ENCODE data around the gene MCRIP1. TPM values are rescaled to one million over a fixed set of nuclear protein-coding genes. Genes with fewer than 3 reads are reported as not detected.

Gene MCRIP1
- total and polyA plus RNA-seq, 2 of the 13 experiments (the other 11 are each of a cell fraction or from before 2014, with no cell fraction given): 79.7 to 84.9 TPM

DNA sequence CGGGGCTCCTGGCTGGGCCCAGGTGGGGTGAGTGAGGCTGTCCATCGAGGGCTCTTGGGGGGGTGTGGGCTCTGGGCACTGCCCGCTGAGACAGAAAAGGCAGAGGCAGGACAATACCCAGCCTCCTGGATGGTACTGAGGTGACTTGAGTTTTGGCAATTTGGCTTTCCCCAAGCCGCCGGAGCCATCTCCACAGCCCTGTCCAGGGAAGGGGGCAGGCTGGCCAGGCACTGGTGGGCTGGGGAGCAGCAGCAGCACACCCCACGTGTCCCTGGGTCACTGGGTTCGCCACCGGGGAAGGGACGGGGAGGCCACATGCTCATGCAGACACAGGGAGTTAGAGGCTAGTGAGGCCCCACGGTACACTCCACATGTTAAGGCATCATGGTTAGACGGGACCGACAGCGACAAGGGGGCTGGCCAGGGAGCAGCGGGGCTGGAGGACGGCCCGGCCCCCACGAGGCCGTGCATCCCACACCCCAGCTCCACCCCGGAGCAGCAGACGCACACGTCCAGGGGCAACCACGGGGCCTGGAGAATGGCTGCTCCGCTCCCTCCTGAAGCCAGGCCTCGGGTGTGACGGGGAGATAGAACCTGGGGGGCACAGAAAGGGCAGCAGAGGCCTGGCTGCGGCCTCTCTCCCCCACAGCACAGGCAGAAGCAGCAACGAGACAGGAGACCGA is 35.0 kb upstream of the MCRIP1 start (continued):
- TF ChIP-seq, protein P1, sequence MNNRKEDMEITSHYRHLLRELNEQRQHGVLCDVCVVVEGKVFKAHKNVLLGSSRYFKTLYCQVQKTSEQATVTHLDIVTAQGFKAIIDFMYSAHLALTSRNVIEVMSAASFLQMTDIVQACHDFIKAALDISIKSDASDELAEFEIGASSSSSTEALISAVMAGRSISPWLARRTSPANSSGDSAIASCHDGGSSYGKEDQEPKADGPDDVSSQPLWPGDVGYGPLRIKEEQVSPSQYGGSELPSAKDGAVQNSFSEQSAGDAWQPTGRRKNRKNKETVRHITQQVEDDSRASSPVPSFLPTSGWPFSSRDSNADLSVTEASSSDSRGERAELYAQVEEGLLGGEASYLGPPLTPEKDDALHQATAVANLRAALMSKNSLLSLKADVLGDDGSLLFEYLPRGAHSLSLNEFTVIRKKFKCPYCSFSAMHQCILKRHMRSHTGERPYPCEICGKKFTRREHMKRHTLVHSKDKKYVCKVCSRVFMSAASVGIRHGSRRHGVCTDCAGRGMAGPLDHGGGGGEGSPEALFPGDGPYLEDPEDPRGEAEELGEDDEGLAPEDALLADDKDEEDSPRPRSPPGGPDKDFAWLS (CRISPR knock-in tag; IDR thresholded peaks at IDR 0.05; ENCODE audit: borderline replicate concordance): 0 out of 2 replicates have a peak, but pooled peaks have one; percentile 23
- TF ChIP-seq, protein P2, sequence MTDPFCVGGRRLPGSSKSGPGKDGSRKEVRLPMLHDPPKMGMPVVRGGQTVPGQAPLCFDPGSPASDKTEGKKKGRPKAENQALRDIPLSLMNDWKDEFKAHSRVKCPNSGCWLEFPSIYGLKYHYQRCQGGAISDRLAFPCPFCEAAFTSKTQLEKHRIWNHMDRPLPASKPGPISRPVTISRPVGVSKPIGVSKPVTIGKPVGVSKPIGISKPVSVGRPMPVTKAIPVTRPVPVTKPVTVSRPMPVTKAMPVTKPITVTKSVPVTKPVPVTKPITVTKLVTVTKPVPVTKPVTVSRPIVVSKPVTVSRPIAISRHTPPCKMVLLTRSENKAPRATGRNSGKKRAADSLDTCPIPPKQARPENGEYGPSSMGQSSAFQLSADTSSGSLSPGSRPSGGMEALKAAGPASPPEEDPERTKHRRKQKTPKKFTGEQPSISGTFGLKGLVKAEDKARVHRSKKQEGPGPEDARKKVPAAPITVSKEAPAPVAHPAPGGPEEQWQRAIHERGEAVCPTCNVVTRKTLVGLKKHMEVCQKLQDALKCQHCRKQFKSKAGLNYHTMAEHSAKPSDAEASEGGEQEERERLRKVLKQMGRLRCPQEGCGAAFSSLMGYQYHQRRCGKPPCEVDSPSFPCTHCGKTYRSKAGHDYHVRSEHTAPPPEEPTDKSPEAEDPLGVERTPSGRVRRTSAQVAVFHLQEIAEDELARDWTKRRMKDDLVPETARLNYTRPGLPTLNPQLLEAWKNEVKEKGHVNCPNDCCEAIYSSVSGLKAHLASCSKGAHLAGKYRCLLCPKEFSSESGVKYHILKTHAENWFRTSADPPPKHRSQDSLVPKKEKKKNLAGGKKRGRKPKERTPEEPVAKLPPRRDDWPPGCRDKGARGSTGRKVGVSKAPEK (CRISPR knock-in tag; IDR thresholded peaks at IDR 0.05; ENCODE audit: borderline replicate concordance): no peak
- no peak for TF ChIP-seq FOXK2 (IDR thresholded peaks at IDR 0.05)
- TF ChIP-seq ARNT (IDR thresholded peaks at IDR 0.05): no peak
- no peak; the same call in 1 of the 2 replicates for TF ChIP-seq HOXA5 (CRISPR knock-in tag; IDR thresholded peaks at IDR 0.05)
- peak; percentile 39; the same call in 1 of the 2 replicates for TF ChIP-seq ZNF766 (CRISPR knock-in tag; IDR thresholded peaks at IDR 0.05; ENCODE audit: borderline replicate concordance)
- TF ChIP-seq NR2C2 (CRISPR knock-in tag; IDR thresholded peaks at IDR 0.05; ENCODE audit: borderline replicate concordance): 0 out of 2 replicates have a peak, but pooled peaks have one; percentile 7
- peak; percentile 89; the same call in 1 of the 2 replicates for TF ChIP-seq REXO4 (CRISPR knock-in tag; IDR thresholded peaks at IDR 0.05; ENCODE audit: borderline replicate concordance)
- no peak for TF ChIP-seq RFX5 (IDR thresholded peaks at IDR 0.05; ENCODE audit: low read depth, low read length)
- TF ChIP-seq ZNF562 (CRISPR knock-in tag; IDR thresholded peaks at IDR 0.05; ENCODE audit: borderline replicate concordance): no peak
- peak; percentile 50; the same call in 1 of the 2 replicates for TF ChIP-seq PITX1 (CRISPR knock-in tag; IDR thresholded peaks at IDR 0.05)
- TF ChIP-seq, protein P3, sequence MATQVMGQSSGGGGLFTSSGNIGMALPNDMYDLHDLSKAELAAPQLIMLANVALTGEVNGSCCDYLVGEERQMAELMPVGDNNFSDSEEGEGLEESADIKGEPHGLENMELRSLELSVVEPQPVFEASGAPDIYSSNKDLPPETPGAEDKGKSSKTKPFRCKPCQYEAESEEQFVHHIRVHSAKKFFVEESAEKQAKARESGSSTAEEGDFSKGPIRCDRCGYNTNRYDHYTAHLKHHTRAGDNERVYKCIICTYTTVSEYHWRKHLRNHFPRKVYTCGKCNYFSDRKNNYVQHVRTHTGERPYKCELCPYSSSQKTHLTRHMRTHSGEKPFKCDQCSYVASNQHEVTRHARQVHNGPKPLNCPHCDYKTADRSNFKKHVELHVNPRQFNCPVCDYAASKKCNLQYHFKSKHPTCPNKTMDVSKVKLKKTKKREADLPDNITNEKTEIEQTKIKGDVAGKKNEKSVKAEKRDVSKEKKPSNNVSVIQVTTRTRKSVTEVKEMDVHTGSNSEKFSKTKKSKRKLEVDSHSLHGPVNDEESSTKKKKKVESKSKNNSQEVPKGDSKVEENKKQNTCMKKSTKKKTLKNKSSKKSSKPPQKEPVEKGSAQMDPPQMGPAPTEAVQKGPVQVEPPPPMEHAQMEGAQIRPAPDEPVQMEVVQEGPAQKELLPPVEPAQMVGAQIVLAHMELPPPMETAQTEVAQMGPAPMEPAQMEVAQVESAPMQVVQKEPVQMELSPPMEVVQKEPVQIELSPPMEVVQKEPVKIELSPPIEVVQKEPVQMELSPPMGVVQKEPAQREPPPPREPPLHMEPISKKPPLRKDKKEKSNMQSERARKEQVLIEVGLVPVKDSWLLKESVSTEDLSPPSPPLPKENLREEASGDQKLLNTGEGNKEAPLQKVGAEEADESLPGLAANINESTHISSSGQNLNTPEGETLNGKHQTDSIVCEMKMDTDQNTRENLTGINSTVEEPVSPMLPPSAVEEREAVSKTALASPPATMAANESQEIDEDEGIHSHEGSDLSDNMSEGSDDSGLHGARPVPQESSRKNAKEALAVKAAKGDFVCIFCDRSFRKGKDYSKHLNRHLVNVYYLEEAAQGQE (IDR thresholded peaks at IDR 0.05; ENCODE audit: borderline replicate concordance in 1 of 2, low read depth in 1 of 2, low read length in 2 of 2): no peak
- TF ChIP-seq GTF2F1 (IDR thresholded peaks at IDR 0.05; ENCODE audit: low read length): no peak
- TF ChIP-seq IRX3 (CRISPR knock-in tag; IDR thresholded peaks at IDR 0.05; ENCODE audit: borderline replicate concordance, low read depth): peak; percentile 54
- TF ChIP-seq SYNCRIP (IDR thresholded peaks at IDR 0.05; ENCODE audit: insufficient read depth, low read depth, low read length): no peak
- peak; percentile 49; the same call in 1 of the 2 replicates for TF ChIP-seq ZBTB38 (CRISPR knock-in tag; IDR thresholded peaks at IDR 0.05)
- TF ChIP-seq ZNF34 (CRISPR knock-in tag; IDR thresholded peaks at IDR 0.05; ENCODE audit: borderline replicate concordance): peak; percentile 72; the same call in 1 of the 2 replicates
- peak; percentile 99 for TF ChIP-seq AKAP8 (CRISPR knock-in tag; IDR thresholded peaks at IDR 0.05)
- TF ChIP-seq, protein P4, sequence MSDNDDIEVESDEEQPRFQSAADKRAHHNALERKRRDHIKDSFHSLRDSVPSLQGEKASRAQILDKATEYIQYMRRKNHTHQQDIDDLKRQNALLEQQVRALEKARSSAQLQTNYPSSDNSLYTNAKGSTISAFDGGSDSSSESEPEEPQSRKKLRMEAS (IDR thresholded peaks at IDR 0.05): peak; percentile 70; the same call in 1 of the 2 replicates
- TF ChIP-seq, protein P5, sequence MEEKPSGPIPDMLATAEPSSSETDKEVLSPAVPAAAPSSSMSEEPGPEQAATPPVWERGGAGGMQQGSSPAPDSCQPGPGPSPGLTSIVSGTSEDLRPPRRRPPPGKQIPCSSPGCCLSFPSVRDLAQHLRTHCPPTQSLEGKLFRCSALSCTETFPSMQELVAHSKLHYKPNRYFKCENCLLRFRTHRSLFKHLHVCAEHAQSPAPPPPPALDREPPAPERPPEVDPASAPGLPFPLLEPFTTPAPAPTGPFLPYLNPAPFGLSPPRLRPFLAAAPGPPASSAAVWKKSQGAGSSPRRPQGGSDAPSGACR (CRISPR knock-in tag; IDR thresholded peaks at IDR 0.05): peak; percentile 48; the same call in 1 of the 2 replicates
